Adrenal gland (tissue), 5 donors: ENCODE results near the gene PDLIM5.

Experiments
- POLR2A ChIP-seq, 2 donors: fragments of 450-650 bp; IDR thresholded peaks; one replicate each; pipeline ENCODE4 v1.6.1; 2017; ENCODE audit warnings: antibody characterized with exemption in 2 of 2, mild to moderate bottlenecking in 2 of 2, moderate library complexity in 1 of 2
- TF ChIP-seq, protein P1 (sequence below), 6 experiments: fragments of 450-650 bp in 4 of 6; fragments of 200-600 bp in 2 of 6; sonication (generic) in 1 of 6; IDR thresholded peaks; 1 replicate in 5 of 6; 2 replicates in 1 of 6; pipeline versions ENCODE4 v1.5.1 to v1.8.0; 2016 to 2021; ENCODE audit warnings: antibody characterized with exemption in 6 of 6, mild to moderate bottlenecking in 2 of 6, moderate library complexity in 1 of 6
- donor health status: DM: no; HTN: no; CAD: no.

GRCh38 chr4:94582517-94582916 is 130.8 kb downstream of the PDLIM5 start:
- TF ChIP-seq, protein P1, sequence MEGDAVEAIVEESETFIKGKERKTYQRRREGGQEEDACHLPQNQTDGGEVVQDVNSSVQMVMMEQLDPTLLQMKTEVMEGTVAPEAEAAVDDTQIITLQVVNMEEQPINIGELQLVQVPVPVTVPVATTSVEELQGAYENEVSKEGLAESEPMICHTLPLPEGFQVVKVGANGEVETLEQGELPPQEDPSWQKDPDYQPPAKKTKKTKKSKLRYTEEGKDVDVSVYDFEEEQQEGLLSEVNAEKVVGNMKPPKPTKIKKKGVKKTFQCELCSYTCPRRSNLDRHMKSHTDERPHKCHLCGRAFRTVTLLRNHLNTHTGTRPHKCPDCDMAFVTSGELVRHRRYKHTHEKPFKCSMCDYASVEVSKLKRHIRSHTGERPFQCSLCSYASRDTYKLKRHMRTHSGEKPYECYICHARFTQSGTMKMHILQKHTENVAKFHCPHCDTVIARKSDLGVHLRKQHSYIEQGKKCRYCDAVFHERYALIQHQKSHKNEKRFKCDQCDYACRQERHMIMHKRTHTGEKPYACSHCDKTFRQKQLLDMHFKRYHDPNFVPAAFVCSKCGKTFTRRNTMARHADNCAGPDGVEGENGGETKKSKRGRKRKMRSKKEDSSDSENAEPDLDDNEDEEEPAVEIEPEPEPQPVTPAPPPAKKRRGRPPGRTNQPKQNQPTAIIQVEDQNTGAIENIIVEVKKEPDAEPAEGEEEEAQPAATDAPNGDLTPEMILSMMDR (IDR thresholded peaks at IDR 0.05), result no peak
- no peak for TF ChIP-seq POLR2A (IDR thresholded peaks at IDR 0.05)
